Breast epithelium (tissue), 4 donors: ENCODE results near the gene CPED1. TPM values are rescaled to one million over a fixed set of nuclear protein-coding genes. Genes with fewer than 3 reads are reported as not detected.

Experiments
- DNase-seq, 2 donors: peaks; one replicate each; pipeline ENCODE4 v3.0.0-alpha.2; 2019; ENCODE audit warnings: low spot score in 2 of 2
- H3K27ac ChIP-seq, 2 donors: fragments of 200-600 bp; sonication (generic) in 1 of 2; one replicate each; pipeline ENCODE4 v1.5.1; 2016 to 2019; ENCODE audit warnings: mild to moderate bottlenecking in 1 of 2
- H3K27me3 ChIP-seq, 2 donors: fragments of 200-600 bp; sonication (generic) in 1 of 2; one replicate each; pipeline versions ENCODE4 v1.5.1 to v1.6.0; 2017 to 2019; ENCODE audit warnings: control low read depth in 1 of 2, mild to moderate bottlenecking in 1 of 2
- H3K36me3 ChIP-seq: fragments of 200-600 bp; one replicate; pipeline ENCODE4 v1.5.1; 2019
- H3K4me1 ChIP-seq, 2 donors: fragments of 200-600 bp; sonication (generic); one replicate each; pipeline ENCODE4 v1.5.1; 2016 to 2019; ENCODE audit warnings: control low read depth in 1 of 2
- H3K4me3 ChIP-seq, 3 donors: fragments of 200-600 bp; sonication (generic); 1 replicate in 2 of 3; 2 replicates in 1 of 3; pipeline ENCODE4 v1.5.1; 2016 to 2019; ENCODE audit warnings: mild to moderate bottlenecking in 3 of 3, moderate library complexity in 2 of 3
- H3K9me3 ChIP-seq, 2 donors: fragments of 200-600 bp; sonication (generic) in 1 of 2; one replicate each; pipeline ENCODE4 v1.5.1; 2016 to 2019; ENCODE audit warnings: control low read depth in 1 of 2
- CTCF ChIP-seq, 3 donors: fragments of 450-650 bp; IDR thresholded peaks; one replicate each; pipeline ENCODE4 v1.5.1; 2016 to 2017; ENCODE audit warnings: antibody characterized with exemption in 3 of 3, mild to moderate bottlenecking in 3 of 3, moderate library complexity in 3 of 3
- POLR2A ChIP-seq: fragments of 450-650 bp; IDR thresholded peaks from one replicate; pipeline ENCODE4 v1.6.1; 2016; ENCODE audit warnings: antibody characterized with exemption, mild to moderate bottlenecking, moderate library complexity
- POLR2AphosphoS5 ChIP-seq, 3 donors: sonication (generic); formaldehyde crosslinking; IDR thresholded peaks; one replicate each; pipeline ENCODE4 v1.6.1; 2017; ENCODE audit warnings: antibody characterized with exemption in 3 of 3
- intact Hi-C: fragments of 100-400 bp; cut with DNase I; formaldehyde crosslinking; loops from one replicate; pipeline ENCODE4 v1.15.1; 2023; ENCODE audit warnings: low total_unique reads
- total RNA-seq, 3 donors: library from RNA; depleted of rRNA; stranded (reverse); fragments of >200 nt; gene quantifications; one replicate each; pipeline ENCODE4 v1.1.0, GENCODE V29; 2016

The CPED1 gene
- total RNA-seq, 3 donors from 2014 or later = 14.3 to 29.3 (median 15.4) TPM

GRCh38 chr7:120944826-120945562, 43.5 kb upstream of the CPED1 start:
- Histone ChIP-seq H3K9me3 (no peaks in the 10 kb centered on the region), H3K27ac (no peak overlapping the region), H3K27me3 (no peaks in the 10 kb centered on the region), H3K4me1 (no peaks in the 10 kb centered on the region), H3K4me3 (no peak overlapping the region), H3K36me3 (no peaks in the 10 kb centered on the region)
- intact Hi-C loops = no loop called here
- TF ChIP-seq POLR2A (no peak), CTCF (IDR thresholded peaks at IDR 0.05) (no peak), POLR2AphosphoS5 (IDR thresholded peaks at IDR 0.05) (no peak)
- no peak for DNase-seq

- Histone ChIP-seq H3K27me3 (no peaks in the 10 kb centered on the region), H3K27ac (no peak overlapping the region), H3K4me3 (no peak overlapping the region), H3K36me3 (no peaks in the 10 kb centered on the region), H3K4me1 (peaks cover 0 to 7% of the 10 kb centered on the region in 2 donors), H3K9me3 (no peaks in the 10 kb centered on the region)
- no peak for TF ChIP-seq CTCF (IDR thresholded peaks at IDR 0.05)
- no peak for TF ChIP-seq POLR2AphosphoS5 (IDR thresholded peaks at IDR 0.05)
- TF ChIP-seq POLR2A = no peak
- DNase-seq = no peak
- intact Hi-C loops = no loop called here
Observed at GRCh38 chr7:120947980-120948379, 40.5 kb upstream of the CPED1 start.

- H3K36me3 ChIP-seq = no peaks in the 10 kb centered on the region
- no peak for DNase-seq
- no peak overlapping the region for H3K27ac ChIP-seq
- H3K9me3 ChIP-seq = no peaks in the 10 kb centered on the region
- TF ChIP-seq CTCF (IDR thresholded peaks at IDR 0.05) (no peak), POLR2AphosphoS5 (IDR thresholded peaks at IDR 0.05) (no peak), POLR2A (no peak)
- H3K4me1 ChIP-seq = peaks cover 0 to 7% of the 10 kb centered on the region in 2 donors
- intact Hi-C loops = no loop called here
- H3K27me3 ChIP-seq = no peaks in the 10 kb centered on the region
- peak overlapping the region; percentile 64 to 73 (median 64) for H3K4me3 ChIP-seq
Observed at GRCh38 chr7:120949393-120949911, 39.1 kb upstream of the CPED1 start.

GRCh38 chr7:120949998-120950538, 38.4 kb upstream of the CPED1 start:
- intact Hi-C loops = no loop called here
- Histone ChIP-seq H3K4me3 (peak overlapping the region; percentile 64 to 73 (median 64)), H3K27me3 (no peaks in the 10 kb centered on the region), H3K27ac (peak overlapping the region; percentile 14 to 95), H3K9me3 (no peaks in the 10 kb centered on the region), H3K4me1 (peaks cover 0 to 7% of the 10 kb centered on the region in 2 donors), H3K36me3 (no peaks in the 10 kb centered on the region)
- DNase-seq = no peak
- TF ChIP-seq POLR2AphosphoS5 (IDR thresholded peaks at IDR 0.05) = no peak
- TF ChIP-seq CTCF (IDR thresholded peaks at IDR 0.05) = no peak
- no peak for TF ChIP-seq POLR2A
